Neural progenitor cell (in vitro differentiated cells): ENCODE results near the gene AIP. TPM values are rescaled to one million over a fixed set of nuclear protein-coding genes. Genes with fewer than 3 reads are reported as not detected.
A peak's percentile ranks its signal among the peaks of the same experiment; 100 is the strongest.

Experiments
- DNase-seq: peaks from one replicate; pipeline ENCODE4 v3.0.0-alpha.2; 2016; ENCODE audit warnings: low spot score
- H2AFZ ChIP-seq: fragments of 200-600 bp; sonication (generic); replicated peaks from 2 replicates; pipeline ENCODE4 v1.6.1; 2016; ENCODE audit warnings: antibody characterized with exemption
- H3F3A ChIP-seq: fragments of 200-600 bp; sonication (generic); 2 replicates; pipeline ENCODE4 v1.6.1; 2016; ENCODE audit warnings: antibody characterized with exemption, low read depth
- H3K27ac ChIP-seq: fragments of 200-600 bp; sonication (generic); 2 replicates; pipeline ENCODE4 v1.5.1; 2016; ENCODE audit warnings: mild to moderate bottlenecking
- H3K27me3 ChIP-seq: fragments of 200-600 bp; sonication (generic); 2 replicates; pipeline ENCODE4 v1.6.1; 2016; ENCODE audit warnings: mild to moderate bottlenecking, moderate library complexity
- H3K36me3 ChIP-seq: fragments of 200-600 bp; sonication (generic); 2 replicates; pipeline ENCODE4 v1.5.1; 2016
- H3K4me1 ChIP-seq: fragments of 200-600 bp; sonication (generic); 2 replicates; pipeline ENCODE4 v1.6.1; 2016; ENCODE audit warnings: mixed run types
- H3K4me2 ChIP-seq: fragments of 200-600 bp; sonication (generic); 2 replicates; pipeline ENCODE4 v1.6.1; 2016
- H3K4me3 ChIP-seq: fragments of 200-600 bp; sonication (generic); 2 replicates; pipeline ENCODE4 v1.5.1; 2016
- H3K79me2 ChIP-seq: fragments of 200-600 bp; sonication (generic); 2 replicates; pipeline ENCODE4 v1.6.1; 2016; ENCODE audit warnings: low read depth
- H3K9ac ChIP-seq: fragments of 200-600 bp; sonication (generic); 2 replicates; pipeline ENCODE4 v1.6.1; 2016
- H3K9me3 ChIP-seq: fragments of 200-600 bp; sonication (generic); 2 replicates; pipeline ENCODE4 v1.5.1; 2016; ENCODE audit warnings: low read depth
- H4K20me1 ChIP-seq: fragments of 200-600 bp; sonication (generic); 2 replicates; pipeline ENCODE4 v1.6.1; 2016; ENCODE audit warnings: low read depth
- H3K27ac Mint-ChIP-seq: 3 replicates; pipeline ENCODE4 v1.8.0; 2021; ENCODE audit warnings: mixed read lengths
- H3K27me3 Mint-ChIP-seq: 2 replicates; pipeline ENCODE4 v1.8.0; 2022; ENCODE audit warnings: low read depth, mild to moderate bottlenecking, inconsistent platforms, moderate library complexity, mixed read lengths; ENCODE audit not compliant: insufficient read depth
- H3K36me3 Mint-ChIP-seq: 3 replicates; pipeline ENCODE4 v1.8.0; 2021; ENCODE audit warnings: mixed read lengths
- H3K4me1 Mint-ChIP-seq: 3 replicates; pipeline ENCODE4 v1.8.0; 2021; ENCODE audit warnings: mixed read lengths
- H3K4me3 Mint-ChIP-seq: 3 replicates; pipeline ENCODE4 v1.8.0; 2021; ENCODE audit warnings: mild to moderate bottlenecking, moderate library complexity, mixed read lengths
- H3K9me3 Mint-ChIP-seq: 3 replicates; pipeline ENCODE4 v1.8.0; 2020; ENCODE audit warnings: mixed read lengths
- EZH2 ChIP-seq: fragments of 200-600 bp; sonication (generic); IDR thresholded peaks from 2 replicates; pipeline ENCODE4 v1.6.1; 2017; ENCODE audit warnings: antibody characterized with exemption, mild to moderate bottlenecking, moderate library complexity
- EZH2phosphoT487 ChIP-seq: fragments of 200-600 bp; sonication (generic); IDR thresholded peaks from 2 replicates; pipeline ENCODE4 v1.6.1; 2017; ENCODE audit warnings: antibody characterized with exemption
- total RNA-seq: library from RNA; depleted of rRNA; stranded (reverse); fragments of >200 nt; gene quantifications from 2 replicates; pipeline ENCODE4 v1.2.3, GENCODE V29; 2015; ENCODE audit warnings: low replicate concordance
- TF ChIP-seq, protein P1 (sequence below): fragments of 200-600 bp; sonication (generic); IDR thresholded peaks from 2 replicates; pipeline ENCODE4 v1.5.1; 2017; ENCODE audit warnings: antibody characterized with exemption, mild to moderate bottlenecking

AIP gene
- total RNA-seq, 1 donor from 2014 or later, result 20.3 TPM

DNA sequence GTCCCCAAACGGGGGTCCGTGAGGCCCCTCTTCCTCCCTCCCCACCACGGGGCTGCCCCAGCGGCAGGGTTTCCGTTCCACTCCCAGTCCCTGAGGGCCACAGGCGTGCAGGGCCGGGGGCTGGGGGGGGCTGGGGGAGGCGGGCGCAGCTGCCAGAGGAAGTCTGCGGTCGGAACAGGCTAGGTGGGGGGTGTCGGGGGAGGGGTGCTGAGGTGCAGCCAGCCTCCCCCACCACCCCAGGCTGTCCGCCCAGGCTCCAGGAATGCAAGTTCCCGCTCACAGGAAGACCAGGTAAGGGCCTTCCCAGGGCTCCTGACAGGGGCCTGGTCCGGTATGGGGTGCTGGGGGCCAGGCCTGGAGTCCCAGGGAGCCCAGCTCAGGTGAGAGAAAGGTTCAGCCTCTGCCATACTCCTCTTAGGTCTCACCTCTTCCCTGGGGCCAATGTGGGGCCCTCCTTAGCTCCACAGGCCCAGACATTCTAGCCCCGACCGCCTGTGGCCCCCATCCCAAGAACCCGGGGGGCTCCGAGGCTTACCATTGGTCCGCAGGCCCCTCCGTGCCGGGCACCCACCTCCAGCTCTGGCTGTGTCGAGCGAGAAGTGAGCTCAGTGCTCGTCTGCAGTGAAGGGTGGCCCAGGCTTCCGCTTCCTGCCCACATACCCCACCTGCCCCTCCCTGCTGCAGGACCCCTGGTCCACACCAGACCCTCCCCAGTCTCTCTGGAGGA lies 45.6 kb upstream of the AIP start, which contains the start of gene PTPRCAP:
Gene PTPRCAP (minus strand): TSS at position 601 of the 727 bp plus-strand sequence. CDS start 63 bp downstream, at position 538.
- H3K27ac ChIP-seq, result no peak within 1 kb of the TSS
- Mint-ChIP-seq H3K27ac (peak within 1 kb of the TSS; percentile 16), H3K27me3 (peaks cover 2% of the 10 kb centered on the region), H3K4me3 (peak within 1 kb of the TSS; percentile 9), H3K4me1 (peaks cover 6% of the 10 kb centered on the region), H3K9me3 (no peaks in the 10 kb centered on the region), H3K36me3 (peaks cover 9% of the 10 kb centered on the region)
- H3F3A ChIP-seq, result no peaks in the 10 kb centered on the region
- no peaks in the 10 kb centered on the region for H3K27me3 ChIP-seq
- H4K20me1 ChIP-seq, result no peaks in the 10 kb centered on the region
- H3K4me3 ChIP-seq, result no peak within 1 kb of the TSS
- H3K79me2 ChIP-seq, result no peaks in the 10 kb centered on the region
- DNase-seq, result no peak
- H3K9ac ChIP-seq, result no peak within 1 kb of the TSS
- H3K4me2 ChIP-seq, result no peak within 1 kb of the TSS
- no peaks in the 10 kb centered on the region for H3K4me1 ChIP-seq
- no peaks in the 10 kb centered on the region for H3K36me3 ChIP-seq
- TF ChIP-seq EZH2phosphoT487 (no peak), EZH2 (no peak)
- TF ChIP-seq, protein P1, sequence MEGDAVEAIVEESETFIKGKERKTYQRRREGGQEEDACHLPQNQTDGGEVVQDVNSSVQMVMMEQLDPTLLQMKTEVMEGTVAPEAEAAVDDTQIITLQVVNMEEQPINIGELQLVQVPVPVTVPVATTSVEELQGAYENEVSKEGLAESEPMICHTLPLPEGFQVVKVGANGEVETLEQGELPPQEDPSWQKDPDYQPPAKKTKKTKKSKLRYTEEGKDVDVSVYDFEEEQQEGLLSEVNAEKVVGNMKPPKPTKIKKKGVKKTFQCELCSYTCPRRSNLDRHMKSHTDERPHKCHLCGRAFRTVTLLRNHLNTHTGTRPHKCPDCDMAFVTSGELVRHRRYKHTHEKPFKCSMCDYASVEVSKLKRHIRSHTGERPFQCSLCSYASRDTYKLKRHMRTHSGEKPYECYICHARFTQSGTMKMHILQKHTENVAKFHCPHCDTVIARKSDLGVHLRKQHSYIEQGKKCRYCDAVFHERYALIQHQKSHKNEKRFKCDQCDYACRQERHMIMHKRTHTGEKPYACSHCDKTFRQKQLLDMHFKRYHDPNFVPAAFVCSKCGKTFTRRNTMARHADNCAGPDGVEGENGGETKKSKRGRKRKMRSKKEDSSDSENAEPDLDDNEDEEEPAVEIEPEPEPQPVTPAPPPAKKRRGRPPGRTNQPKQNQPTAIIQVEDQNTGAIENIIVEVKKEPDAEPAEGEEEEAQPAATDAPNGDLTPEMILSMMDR, result no peak
- H3K9me3 ChIP-seq, result no peaks in the 10 kb centered on the region
- no peak within 1 kb of the TSS for H2AFZ ChIP-seq

DNA sequence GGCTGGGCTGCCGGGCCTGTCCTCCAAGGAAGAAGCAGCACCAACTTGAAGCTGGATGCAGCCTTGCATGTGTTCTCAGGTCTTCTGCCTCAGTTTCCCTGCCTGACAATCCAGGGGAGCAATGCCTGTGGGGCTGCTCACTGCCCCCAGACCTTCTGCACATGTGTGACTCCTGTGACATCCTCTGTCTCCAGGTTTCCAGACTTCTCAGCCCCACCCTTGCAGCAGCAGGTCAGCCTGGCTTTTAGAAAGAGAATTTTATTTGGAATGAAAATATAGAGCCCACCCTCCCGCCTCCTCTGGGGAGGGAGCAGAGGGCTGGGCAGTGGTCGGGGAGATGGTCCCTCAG lies 45.0 kb upstream of the AIP start:
- Histone ChIP-seq H3K27ac (no peak overlapping the region), H3K27me3 (no peaks in the 10 kb centered on the region), H3K9ac (no peak overlapping the region), H3K79me2 (no peaks in the 10 kb centered on the region), H3K4me3 (no peak overlapping the region), H3K9me3 (no peaks in the 10 kb centered on the region), H4K20me1 (no peaks in the 10 kb centered on the region), H3K4me1 (no peaks in the 10 kb centered on the region), H3F3A (peaks cover 3% of the 10 kb centered on the region), H3K4me2 (no peak overlapping the region), H3K36me3 (no peaks in the 10 kb centered on the region), H2AFZ (no peak overlapping the region)
- Mint-ChIP-seq H3K4me1 (peaks cover 6% of the 10 kb centered on the region), H3K9me3 (no peaks in the 10 kb centered on the region), H3K27ac (no peak overlapping the region), H3K4me3 (no peak overlapping the region), H3K27me3 (peaks cover 2% of the 10 kb centered on the region), H3K36me3 (peaks cover 8% of the 10 kb centered on the region)
- no peak for DNase-seq
- TF ChIP-seq EZH2 (no peak), EZH2phosphoT487 (no peak)
- TF ChIP-seq, protein P1, result no peak

DNA sequence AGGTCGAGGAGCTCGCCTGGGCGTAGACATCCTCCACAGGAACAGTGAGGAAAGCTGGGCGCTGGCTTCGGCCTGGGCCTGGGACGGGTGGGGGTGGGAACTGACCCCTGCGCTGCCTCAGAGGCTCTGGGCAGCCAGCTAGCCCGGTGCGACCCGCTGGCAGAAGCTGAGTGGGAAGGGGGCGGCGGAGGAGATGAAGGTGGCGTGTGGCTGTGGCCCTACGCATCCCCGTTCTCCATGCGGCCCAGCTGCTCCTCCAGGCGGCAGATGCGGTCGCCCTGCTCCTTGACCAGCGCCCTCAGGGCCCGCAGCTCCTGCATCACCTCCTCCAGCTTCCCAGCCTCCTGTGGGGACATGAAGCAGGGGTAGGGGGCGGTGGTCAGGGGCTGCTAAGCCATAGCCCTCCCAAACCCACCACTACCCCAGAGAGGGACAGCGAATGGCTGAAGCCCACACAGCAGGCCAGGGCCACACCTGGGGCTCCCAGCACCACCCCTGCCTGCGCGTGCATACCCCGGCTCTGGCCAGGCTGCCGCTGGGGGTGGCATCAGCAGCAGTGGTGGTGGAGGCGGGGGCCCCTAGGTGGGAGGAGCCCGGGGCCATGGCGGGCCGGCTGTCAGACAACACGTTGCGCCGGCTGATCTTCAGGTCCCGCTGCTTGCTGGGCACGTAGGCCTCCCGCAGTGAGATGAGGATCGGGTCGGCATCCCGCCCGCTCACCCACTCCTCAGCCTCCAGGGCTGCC lies 44.5 kb upstream of the AIP start:
- Histone ChIP-seq H4K20me1 (no peaks in the 10 kb centered on the region), H2AFZ (no peak overlapping the region), H3K9ac (no peak overlapping the region), H3K79me2 (no peaks in the 10 kb centered on the region), H3K27me3 (no peaks in the 10 kb centered on the region), H3K27ac (no peak overlapping the region), H3K4me3 (no peak overlapping the region), H3K4me1 (no peaks in the 10 kb centered on the region), H3F3A (peaks cover 7% of the 10 kb centered on the region), H3K4me2 (no peak overlapping the region), H3K36me3 (no peaks in the 10 kb centered on the region), H3K9me3 (no peaks in the 10 kb centered on the region)
- Mint-ChIP-seq H3K27ac (no peak overlapping the region), H3K27me3 (peaks cover 2% of the 10 kb centered on the region), H3K4me3 (no peak overlapping the region), H3K36me3 (peaks cover 8% of the 10 kb centered on the region), H3K4me1 (peaks cover 6% of the 10 kb centered on the region), H3K9me3 (no peaks in the 10 kb centered on the region)
- no peak for DNase-seq
- TF ChIP-seq EZH2 (no peak), EZH2phosphoT487 (no peak)
- TF ChIP-seq, protein P1, result no peak
